RWPE2 (cell line): ENCODE measurements around the gene TMEM87B.
"Not testable (repeated sequence)": the region's sequence is repeated elsewhere in the genome, so short reads cannot be mapped to it uniquely, and the experiment has no call there.

Experiments
- ATAC-seq: fragments of 200-7000 bp; cut with Tn5 transposase; 3 replicates; pipeline ENCODE4 v1.9.1; 2021; ENCODE audit warnings: low read depth
- DNase-seq: peaks from one replicate; pipeline ENCODE4 v3.0.0-alpha.2; 2020; ENCODE audit warnings: low spot score
- H3K27ac ChIP-seq: fragments of 450-650 bp; 2 replicates; pipeline ENCODE4 v1.5.1; 2017; ENCODE audit warnings: mild to moderate bottlenecking; ENCODE audit not compliant: poor library complexity, severe bottlenecking
- H3K27me3 ChIP-seq: fragments of 250-450 bp; sonication (Bioruptor Pico); 2 replicates; pipeline ENCODE4 v1.5.1; 2021; ENCODE audit warnings: mild to moderate bottlenecking, moderate library complexity; ENCODE audit not compliant: insufficient read depth, poor library complexity, severe bottlenecking
- H3K36me3 ChIP-seq: fragments of 250-450 bp; sonication (Bioruptor Pico); 2 replicates; pipeline ENCODE4 v1.5.1; 2020; ENCODE audit warnings: low read depth, mild to moderate bottlenecking, moderate library complexity
- H3K4me1 ChIP-seq: fragments of 250-450 bp; sonication (Bioruptor Pico); 2 replicates; pipeline ENCODE4 v1.5.1; 2021; ENCODE audit warnings: mild to moderate bottlenecking, moderate library complexity; ENCODE audit not compliant: insufficient read depth, poor library complexity, severe bottlenecking
- H3K4me3 ChIP-seq: fragments of 250-450 bp; sonication (Bioruptor Pico); 2 replicates; pipeline ENCODE4 v1.5.1; 2021; ENCODE audit warnings: mild to moderate bottlenecking, moderate library complexity; ENCODE audit not compliant: severe bottlenecking
- H3K9me3 ChIP-seq: fragments of 250-450 bp; sonication (Bioruptor Pico); 2 replicates; pipeline ENCODE4 v1.5.1; 2021; ENCODE audit warnings: mild to moderate bottlenecking, moderate library complexity; ENCODE audit not compliant: severe bottlenecking
- CTCF ChIP-seq: fragments of 450-650 bp; IDR thresholded peaks from one replicate; pipeline ENCODE4 v1.5.1; 2017; ENCODE audit warnings: mild to moderate bottlenecking, moderate library complexity; ENCODE audit not compliant: poor library complexity, severe bottlenecking

Gene TMEM87B

GRCh38 chr2:112041460-112041859, 13.6 kb upstream of the TMEM87B start:
- H3K27ac ChIP-seq, ATAC-seq, H3K4me1 ChIP-seq, H3K4me3 ChIP-seq, H3K27me3 ChIP-seq, H3K9me3 ChIP-seq, DNase-seq, H3K36me3 ChIP-seq: not testable (repeated sequence)

GRCh38 chr2:112045446-112046014, 9.5 kb upstream of the TMEM87B start:
- no peak overlapping the region for H3K27ac ChIP-seq
- peaks cover 7% of the 10 kb centered on the region for H3K9me3 ChIP-seq
- H3K36me3 ChIP-seq = no peaks in the 10 kb centered on the region
- TF ChIP-seq CTCF = no peak
- no peak overlapping the region for H3K4me3 ChIP-seq
- DNase-seq = no peak
- H3K27me3 ChIP-seq = no peaks in the 10 kb centered on the region
- H3K4me1 ChIP-seq = no peaks in the 10 kb centered on the region
- no peak for ATAC-seq

- no peak for TF ChIP-seq CTCF
- no peaks in the 10 kb centered on the region for H3K27me3 ChIP-seq
- H3K27ac ChIP-seq = no peak overlapping the region
- H3K4me3 ChIP-seq = no peak overlapping the region
- no peak for ATAC-seq
- H3K36me3 ChIP-seq = no peaks in the 10 kb centered on the region
- no peaks in the 10 kb centered on the region for H3K4me1 ChIP-seq
- no peak for DNase-seq
- H3K9me3 ChIP-seq = peaks cover 7% of the 10 kb centered on the region
Observed at GRCh38 chr2:112046231-112046630, 8.8 kb upstream of the TMEM87B start.

DNA sequence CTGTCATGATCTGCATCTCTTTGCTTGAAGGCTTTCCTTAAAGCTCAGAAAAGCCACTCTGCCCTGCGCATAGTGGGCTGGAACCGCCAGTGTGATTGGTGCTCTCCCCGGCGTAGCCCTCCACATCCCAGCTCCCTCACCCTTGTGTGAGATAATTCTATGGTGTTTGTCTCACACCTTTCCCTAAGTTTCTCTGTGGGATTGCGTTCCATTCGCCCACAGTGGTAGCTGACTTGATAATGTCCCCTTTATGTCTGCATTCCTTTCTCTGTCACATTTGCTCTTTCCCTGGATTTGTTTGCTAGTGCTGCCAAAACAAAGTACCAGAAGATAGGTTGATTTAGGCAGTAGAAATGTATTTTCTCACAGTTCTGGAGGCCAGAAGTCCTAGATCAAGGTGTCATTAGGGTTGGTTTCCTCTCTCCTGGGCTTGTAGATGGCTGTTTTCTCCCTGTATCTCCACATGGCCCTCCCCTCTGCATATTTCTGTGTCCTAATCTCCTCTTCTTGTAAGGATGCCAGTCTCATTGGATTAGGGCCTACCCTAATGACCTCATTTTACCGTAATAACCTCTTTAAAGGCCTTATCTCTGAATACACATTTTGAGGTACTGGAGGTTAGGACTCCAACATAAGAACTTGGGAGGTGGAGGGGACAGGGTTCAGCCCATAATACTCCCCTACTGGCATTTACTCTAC, 7.4 kb upstream of the TMEM87B start:
- H3K27me3 ChIP-seq = no peaks in the 10 kb centered on the region
- H3K4me1 ChIP-seq = no peaks in the 10 kb centered on the region
- peaks cover 7% of the 10 kb centered on the region for H3K9me3 ChIP-seq
- H3K36me3 ChIP-seq = no peaks in the 10 kb centered on the region
- no peak overlapping the region for H3K27ac ChIP-seq
- TF ChIP-seq CTCF = no peak
- no peak for ATAC-seq
- DNase-seq = no peak
- H3K4me3 ChIP-seq = no peak overlapping the region

GRCh38 chr2:112048236-112048592, 6.9 kb upstream of the TMEM87B start:
- TF ChIP-seq CTCF = no peak
- ATAC-seq (no peak), DNase-seq (no peak)
- Histone ChIP-seq H3K4me1 (no peaks in the 10 kb centered on the region), H3K27ac (no peak overlapping the region), H3K9me3 (peaks cover 7% of the 10 kb centered on the region), H3K27me3 (no peaks in the 10 kb centered on the region), H3K36me3 (no peaks in the 10 kb centered on the region), H3K4me3 (no peak overlapping the region)
